Left colon (tissue), 2 donors: ENCODE measurements around the gene GAS5. TPM values are rescaled to one million over a fixed set of nuclear protein-coding genes. Genes with fewer than 3 reads are reported as not detected.
"Not testable (repeated sequence)": the region's sequence is repeated elsewhere in the genome, so short reads cannot be mapped to it uniquely, and the experiment has no call there.

Experiments
- ATAC-seq: fragments of 200-7000 bp; cut with Tn5 transposase; one replicate; pipeline ENCODE4 v1.9.1; 2020; ENCODE audit warnings: mild to moderate bottlenecking, moderate library complexity
- DNase-seq, 2 donors: peaks; one replicate each; pipeline ENCODE4 v3.0.0-alpha.2; 2020
- intact Hi-C, 2 donors: fragments of 100-400 bp; cut with DNase I in 1 of 2; cut with micrococcal nuclease in 1 of 2; formaldehyde crosslinking; loops; one replicate each; pipeline versions ENCODE4 v1.11.2 to v1.14.0; 2022; cut with DNase I, micrococcal nuclease
- total RNA-seq, 2 donors: library from RNA; stranded (reverse); fragmentation: NEBNext Ultra II Directional; extraction: Animal tissue kit (Norgen Biotek cat#: 25700); gene quantifications; one replicate each; pipeline ENCODE4 v1.2.1, GENCODE V29; 2021
- donor health status: DM: no; HTN: no; CAD: no.
- donor health status: DM: yes; HTN: yes; CAD: no.

GAS5 gene
- total RNA-seq, 2 donors from 2014 or later, result 241 to 261 TPM

GRCh38 chr1:173871500-173871899 lies 3.7 kb upstream of the GAS5 start:
- ATAC-seq (no peak), DNase-seq (no peak)
- intact Hi-C loops, result no loop called here

- ATAC-seq, result no peak
- DNase-seq, result no peak
- intact Hi-C loops, result no loop called here
These were observed 3.3 kb upstream of the GAS5 start for GRCh38 chr1:173871091-173871490.

GRCh38 chr1:173870252-173871075 lies 2.7 kb upstream of the GAS5 start:
- DNase-seq (peak; percentile 49 to 52), ATAC-seq (no peak)
- intact Hi-C loops, result no loop called here

GRCh38 chr1:173869021-173869359 lies 1.2 kb upstream of the GAS5 start:
- intact Hi-C loops, result no loop called here
- ATAC-seq (peak; percentile 16), DNase-seq (no peak)

- peak; percentile 82 for ATAC-seq
- peak; percentile 96 to 97 for DNase-seq
- intact Hi-C loops, result no loop called here
These were observed 654 bp upstream of the GAS5 start, which contains the start of gene ZBTB37 for GRCh38 chr1:173868266-173869020. ZBTB37 (plus strand) TSS chr1:173868380; CDS start chr1:173870226, 1,846 bp downstream.

- intact Hi-C loops, result no loop called here
- peak in 1 of 2 donors; percentile 48 for DNase-seq
- peak; percentile 1 for ATAC-seq
These were observed 542 bp downstream of the GAS5 start for GRCh38 chr1:173867141-173867752.

GRCh38 chr1:173866413-173867115 lies 1.2 kb downstream of the GAS5 start:
- intact Hi-C loops, result no loop called here
- DNase-seq (no peak), ATAC-seq (no peak)

GRCh38 chr1:173865468-173866164 lies 2.2 kb downstream of the GAS5 start:
- intact Hi-C loops, result no loop called here

GRCh38 chr1:173864179-173864867 lies 3.5 kb downstream of the GAS5 start:
- intact Hi-C loops, result no loop called here

More at GRCh38 chr1:173865468-173866164, 2.2 kb downstream of the GAS5 start:
- DNase-seq, result no peak
- no peak for ATAC-seq

GRCh38 chr1:173863224-173864161 lies 4.3 kb downstream of the GAS5 start:
- intact Hi-C loops, result no loop called here
- ATAC-seq (no peak), DNase-seq (no peak)

More at GRCh38 chr1:173864179-173864867, 3.5 kb downstream of the GAS5 start:
- DNase-seq, result no peak
- no peak for ATAC-seq

GRCh38 chr1:173862769-173863223 lies 5.0 kb downstream of the GAS5 start:
- intact Hi-C loops, result no loop called here
- DNase-seq (no peak), ATAC-seq (no peak)

GRCh38 chr1:173862146-173862768 lies 5.5 kb downstream of the GAS5 start:
- DNase-seq, intact Hi-C loops: not testable (repeated sequence)
- peak; percentile 7 for ATAC-seq

- DNase-seq, result no peak
- peak; percentile 32 for ATAC-seq
- intact Hi-C loops, result no loop called here
These were observed 6.1 kb downstream of the GAS5 start for GRCh38 chr1:173861731-173862145.

GRCh38 chr1:173860065-173860464 lies 7.7 kb downstream of the GAS5 start:
- ATAC-seq, result no peak
- no peak for DNase-seq
- intact Hi-C loops, result no loop called here

GRCh38 chr1:173859547-173859946 lies 8.2 kb downstream of the GAS5 start:
- ATAC-seq, intact Hi-C loops, DNase-seq: not testable (repeated sequence)

GRCh38 chr1:173857363-173857917 lies 10.3 kb downstream of the GAS5 start:
- ATAC-seq (no peak), DNase-seq (no peak)
- intact Hi-C loops, result no loop called here
